ENCODE results near the gene PCBD1.

PCBD1 gene

DNA sequence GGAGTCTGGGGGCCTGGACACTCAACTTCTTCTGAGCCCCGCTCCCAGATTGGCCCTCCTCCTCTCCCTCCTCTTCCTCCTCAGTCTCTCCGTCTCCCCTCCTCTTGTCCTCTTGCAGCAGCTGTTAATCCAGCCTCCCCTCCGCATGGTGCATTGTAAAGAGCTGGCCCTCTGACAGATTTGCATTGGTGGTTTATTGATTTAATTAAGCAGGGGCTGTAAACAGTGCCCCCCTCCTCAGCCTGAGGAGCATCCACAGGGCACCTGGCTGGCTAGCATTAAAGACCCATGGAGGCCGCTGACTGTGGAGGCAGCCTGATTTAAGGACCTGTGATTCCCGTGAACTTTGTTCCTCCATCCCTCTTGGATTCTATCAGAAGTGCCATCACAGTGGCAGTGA lies 28.9 kb upstream of the PCBD1 start:
- no peak for DNase-seq

DNA sequence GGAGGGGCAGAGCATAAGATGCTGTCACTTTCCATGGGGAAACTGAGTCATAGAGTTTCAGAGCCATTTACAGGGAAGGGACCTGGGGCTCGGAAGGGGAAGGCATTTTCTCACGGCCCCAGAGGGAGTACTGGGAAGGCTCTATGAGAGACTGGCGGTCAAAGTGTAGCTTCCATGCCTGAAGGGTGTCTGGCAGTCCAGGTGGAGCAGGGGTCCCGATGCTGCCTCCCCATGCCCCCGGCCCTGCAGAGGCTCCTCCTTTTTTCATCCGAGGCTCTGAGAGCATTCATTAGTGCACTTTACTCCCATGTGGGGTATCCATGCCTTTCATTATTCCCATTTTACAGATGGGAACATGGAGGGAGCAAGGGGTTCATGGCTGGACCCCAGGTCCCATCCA lies 27.9 kb upstream of the PCBD1 start:
- no peak for DNase-seq

DNA sequence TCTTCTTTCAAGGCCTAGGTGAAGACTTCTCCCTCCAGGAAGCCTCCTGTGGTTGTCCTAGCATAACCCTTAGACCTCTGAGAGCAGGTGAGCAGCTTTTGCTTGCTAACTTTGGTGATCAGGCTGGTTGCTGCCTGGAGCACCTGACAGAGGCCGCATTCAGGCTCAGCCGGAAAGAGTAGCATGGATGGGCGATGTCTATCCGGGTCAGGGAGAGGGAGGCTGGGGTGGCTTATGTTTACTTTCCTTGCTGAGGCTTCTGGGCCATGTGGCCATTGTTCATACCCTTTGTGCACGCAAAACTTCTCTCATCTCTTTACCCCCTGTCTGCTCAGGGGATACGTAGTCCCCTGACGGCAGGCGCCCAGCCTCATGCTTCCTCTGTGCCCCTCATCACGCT lies 27.4 kb upstream of the PCBD1 start:
- no peak for DNase-seq

DNA sequence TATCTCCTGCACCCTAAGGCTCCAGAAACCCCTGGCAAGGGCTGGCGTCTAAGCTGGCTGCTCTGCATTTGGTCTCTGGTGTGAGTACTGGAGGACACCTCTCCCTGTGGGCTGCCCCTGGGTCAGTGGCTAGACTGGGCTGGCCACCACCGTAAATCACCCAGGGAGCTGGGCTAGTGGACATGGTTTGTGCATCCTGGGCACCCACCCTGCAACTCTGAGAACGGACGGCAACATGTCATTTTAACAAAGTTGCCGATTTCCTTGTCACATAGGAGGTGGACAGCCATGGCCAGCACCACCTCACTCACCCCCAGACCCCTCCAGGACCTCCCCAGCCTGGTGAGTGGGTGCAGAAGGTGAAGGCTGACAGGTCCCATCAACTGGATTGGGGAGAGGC lies 26.8 kb upstream of the PCBD1 start:
- DNase-seq = no peak

DNA sequence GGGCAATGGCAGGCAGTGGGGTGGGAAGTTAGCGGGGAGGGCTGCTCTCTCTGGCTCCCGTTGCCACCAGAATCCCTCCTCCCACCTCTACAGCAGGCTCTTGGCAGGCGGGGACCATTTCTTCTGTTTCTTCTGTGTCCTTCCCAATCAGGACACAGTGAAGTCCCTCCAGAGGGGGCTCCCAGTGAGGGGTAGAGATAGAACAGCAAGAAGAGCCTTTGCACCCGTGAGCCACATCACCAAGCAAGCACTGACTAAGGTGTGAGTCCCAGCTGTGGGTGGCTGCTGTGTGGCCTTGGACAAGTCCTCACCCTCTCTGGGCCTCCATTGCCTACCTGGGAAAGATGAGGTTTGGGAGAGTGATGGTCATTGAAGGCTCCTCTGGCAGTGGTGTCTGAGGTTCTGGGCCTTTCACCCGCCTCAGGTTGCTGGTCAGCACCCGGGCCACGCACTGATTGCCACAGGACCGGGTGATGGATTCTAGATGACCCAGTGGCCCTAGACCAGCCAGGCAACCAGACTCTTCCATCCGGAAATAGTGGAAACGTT lies 26.0 kb upstream of the PCBD1 start:
- DNase-seq = no peak

DNA sequence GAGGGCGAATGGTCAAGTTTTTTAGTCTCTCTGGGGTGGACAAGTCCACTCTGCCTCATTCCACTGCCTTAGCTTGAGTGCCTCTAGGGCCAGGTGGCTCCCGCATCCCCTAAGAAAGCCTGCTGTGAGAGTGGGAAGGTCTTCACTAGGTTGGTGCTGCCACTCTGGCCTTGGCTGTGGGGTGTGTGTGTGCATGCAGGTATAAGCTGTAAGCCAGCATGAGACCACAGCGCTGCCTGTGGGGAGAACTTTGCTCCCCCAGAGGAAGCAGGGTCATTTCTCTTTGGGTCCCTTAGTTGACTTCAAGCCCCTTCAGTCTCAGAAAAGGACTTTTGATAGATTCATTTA lies 25.5 kb upstream of the PCBD1 start:
- no peak for DNase-seq

DNA sequence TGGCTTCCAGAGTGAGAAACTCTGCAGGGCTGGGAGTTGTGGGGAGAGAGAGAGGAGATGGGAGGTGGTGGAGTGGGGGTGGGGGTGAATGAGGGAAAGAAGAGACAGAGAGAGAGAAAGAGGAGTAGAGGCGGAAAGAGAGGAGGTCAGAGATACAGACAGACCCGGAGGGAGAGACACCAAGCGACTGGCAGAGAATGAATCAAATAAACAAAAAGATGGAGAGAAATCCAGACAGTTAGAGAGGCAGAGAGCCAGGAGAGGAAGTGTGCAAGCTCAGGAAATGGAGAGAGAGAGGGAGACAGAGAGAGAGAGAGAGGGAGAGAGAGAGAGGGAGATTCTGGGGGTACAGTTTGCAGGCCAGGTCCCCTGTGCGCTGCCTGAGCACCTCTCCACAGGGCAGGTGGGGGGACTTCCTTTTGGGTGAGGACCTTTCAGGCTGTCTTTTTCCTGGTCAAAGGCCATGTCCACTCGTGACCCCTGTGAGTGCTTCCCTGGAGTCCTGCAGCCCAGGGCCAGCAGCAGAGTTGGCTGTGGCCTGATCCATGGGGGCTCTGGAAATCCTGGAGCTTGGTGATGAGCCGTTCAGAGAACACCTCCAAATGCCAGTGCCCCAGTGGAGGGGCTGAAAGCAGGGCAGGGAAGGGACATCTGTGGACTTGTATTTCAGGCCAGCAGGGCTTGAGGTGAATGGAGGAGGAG lies 25.0 kb upstream of the PCBD1 start:
- DNase-seq = no peak

DNA sequence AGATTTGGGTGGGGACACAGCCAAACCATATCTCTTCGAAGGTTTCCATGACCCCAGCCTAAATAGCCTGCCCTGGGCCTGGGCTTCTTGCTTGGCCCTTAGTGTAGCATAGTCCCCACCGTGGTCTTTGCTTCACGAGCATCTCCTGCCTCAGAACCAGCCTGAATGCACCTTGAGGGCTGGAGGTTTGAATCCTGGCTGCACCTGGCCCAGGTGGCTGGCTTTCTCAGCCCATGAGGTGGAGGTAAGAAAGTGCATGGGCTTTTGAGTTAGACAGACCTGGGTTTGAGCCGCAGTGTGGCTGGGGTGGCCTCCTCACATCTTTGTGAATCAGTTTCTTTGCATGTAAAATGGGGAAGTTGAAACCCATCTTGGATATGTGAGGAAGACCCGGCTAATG lies 24.2 kb upstream of the PCBD1 start:
- DNase-seq = no peak

DNA sequence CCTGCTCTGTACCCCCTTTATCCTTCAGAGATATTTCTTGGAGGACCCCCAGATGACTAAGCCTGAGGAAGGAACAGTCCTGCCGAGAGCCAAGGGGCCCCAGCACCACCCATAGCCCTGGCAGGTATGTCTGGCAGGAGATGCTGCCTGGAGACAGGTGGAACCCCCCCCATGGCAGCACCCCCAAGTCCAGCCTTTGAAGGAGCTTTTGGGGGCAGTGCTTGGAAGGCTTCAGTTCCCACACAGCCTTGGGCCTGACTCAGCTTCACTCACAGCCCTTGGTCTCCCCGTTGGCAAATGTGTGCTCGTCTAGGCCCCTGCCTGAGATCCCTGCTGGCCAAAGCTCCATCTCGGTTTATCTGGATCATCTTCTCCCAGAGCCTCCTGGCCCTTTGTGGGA lies 23.0 kb upstream of the PCBD1 start:
- DNase-seq = no peak

DNA sequence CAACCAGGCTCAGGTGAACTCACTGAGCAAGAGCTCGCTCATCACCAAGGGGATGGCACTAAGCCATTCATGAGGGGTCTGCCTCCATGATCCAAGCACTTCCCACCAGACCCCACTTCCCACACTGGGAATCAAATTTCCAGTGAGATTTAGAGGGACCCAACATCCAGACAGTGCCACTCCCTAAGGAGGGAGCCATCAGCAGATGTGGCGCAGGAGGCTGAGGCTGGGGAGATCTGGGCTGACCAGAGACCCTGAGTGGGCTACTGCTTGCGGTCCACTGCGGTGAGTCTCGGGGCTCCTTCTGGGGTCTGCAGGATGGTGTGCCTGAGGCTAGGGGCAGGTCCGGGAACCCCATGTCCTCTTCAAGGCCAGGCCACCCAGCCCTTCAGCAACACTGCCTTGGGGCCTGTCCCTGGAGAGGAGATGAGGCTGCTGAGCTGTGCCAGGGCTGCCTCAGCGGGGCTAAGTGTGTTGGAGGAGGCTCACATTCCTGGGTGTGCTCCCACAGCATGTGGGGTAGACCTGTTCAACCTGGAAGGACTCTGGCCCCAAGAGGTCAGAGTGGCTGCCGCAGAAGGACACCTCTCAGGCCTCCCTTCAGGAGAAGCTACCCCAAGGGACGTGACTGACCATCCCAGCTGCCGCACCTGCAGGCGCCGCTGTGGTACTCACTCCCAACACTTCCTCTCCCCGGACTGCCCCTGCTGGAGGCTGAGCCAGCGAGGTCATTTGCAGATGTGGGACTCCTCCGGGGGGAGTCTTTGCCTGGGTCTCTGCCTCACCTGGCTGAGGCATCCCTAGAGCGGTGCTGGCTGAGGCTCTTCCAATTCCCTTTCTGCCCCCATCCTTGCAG lies 22.3 kb upstream of the PCBD1 start:
- no peak for DNase-seq

DNA sequence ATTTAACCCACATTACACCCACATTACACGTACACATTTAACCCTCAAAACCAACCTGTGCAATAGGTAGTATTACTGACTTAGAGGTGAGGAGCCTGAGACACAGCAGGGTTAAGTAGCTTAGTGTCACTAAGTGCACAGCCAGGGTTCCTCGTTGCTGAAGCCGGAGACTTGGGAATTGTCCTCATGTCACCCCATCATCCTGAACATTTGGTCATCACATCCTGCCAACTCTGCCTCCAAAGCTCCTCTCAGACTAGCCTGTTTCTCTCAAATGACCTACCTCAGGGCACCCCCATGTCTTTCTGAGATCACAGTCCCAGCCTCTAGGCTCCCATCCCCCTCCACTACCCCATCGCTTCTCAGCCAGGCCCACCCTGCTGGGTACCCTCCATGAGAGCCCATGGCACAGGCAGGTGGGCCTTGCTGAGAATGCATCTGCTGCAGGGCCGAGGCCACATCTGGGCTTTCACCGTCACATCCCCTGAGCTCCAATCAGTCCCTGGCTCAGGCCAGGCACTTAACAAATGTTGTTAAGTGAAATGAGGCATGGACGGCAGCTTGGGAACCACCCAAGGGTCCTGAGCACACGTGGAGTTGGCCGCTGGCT lies 21.1 kb upstream of the PCBD1 start:
- DNase-seq = no peak

DNA sequence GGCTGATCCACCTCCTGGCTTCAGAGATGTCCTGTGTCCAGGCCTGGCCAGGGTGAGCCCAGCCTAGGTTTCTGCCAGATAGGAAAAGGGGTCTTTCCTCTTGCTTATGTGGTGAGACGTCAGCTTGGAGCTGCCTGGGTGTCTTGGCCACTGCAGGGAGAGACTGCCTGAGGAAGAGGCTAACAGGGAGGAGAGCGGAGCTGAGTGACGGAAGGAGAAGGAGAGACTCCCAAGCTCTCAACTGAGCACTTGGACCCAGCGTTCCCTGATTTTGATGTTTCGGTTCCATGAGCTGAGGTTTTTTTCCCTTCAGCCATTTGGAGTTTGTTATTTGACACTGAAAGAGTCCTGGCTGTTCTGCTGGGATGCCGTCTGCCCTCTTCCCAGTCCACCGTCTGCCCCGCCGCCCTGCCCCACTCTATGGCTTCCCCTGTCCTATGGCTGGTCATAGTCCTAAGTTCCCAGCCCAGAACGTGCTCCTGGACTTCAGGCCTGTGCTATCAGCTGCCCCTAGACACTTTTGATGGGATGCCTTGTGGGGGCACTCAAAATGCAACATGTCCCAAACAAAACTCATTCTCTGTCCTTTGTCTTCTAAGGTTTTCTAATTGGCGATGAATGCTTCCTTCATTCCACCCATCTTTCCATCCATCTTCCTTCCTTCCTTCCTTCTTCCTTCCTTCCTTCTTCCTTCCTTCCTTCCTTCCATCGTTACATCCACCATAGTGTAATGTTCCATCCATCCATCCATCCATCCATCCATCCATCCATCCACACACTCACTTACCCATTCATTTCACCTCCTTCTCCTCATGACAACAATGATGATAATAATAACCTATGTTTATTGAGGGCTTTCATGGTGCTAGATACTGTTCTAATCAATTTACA lies 20.3 kb upstream of the PCBD1 start:
- DNase-seq = no peak

DNA sequence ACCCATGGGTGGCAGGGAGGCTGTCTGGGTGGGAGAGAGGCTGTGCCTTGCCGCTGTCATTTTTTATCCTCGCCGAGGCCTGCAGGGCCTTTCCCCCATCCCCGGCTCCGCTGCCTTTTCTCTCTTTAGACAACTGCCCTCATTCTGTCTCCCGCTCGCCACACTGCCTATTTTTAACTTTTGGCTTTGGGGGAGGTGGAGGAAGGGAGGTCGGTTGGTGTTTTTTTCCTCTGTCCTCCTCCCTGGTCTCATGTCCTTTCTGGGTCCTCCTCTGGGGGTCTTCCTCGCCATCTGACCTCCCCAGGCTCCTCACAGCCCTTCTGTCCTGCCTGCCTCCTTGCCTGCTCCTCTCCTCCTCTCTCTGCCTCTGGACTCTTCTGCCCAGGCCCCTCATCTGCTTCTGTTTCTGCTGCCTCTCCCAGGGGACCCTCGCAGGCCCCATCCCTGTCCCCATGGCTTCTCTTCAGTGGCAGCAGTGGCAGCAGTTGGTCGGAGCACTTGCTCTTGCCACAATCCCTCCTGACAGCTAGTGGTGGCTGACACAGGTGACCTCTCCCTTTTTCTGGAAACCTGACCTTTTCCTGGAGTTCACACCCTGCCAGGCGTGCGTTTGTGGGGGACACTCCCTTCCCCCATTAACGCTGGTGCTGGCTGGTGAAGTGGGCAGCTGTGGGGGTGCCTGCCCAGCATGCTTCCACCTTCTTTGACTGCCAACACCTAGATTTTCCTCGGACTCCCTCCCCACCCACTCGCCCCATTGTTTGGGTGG lies 19.5 kb upstream of the PCBD1 start:
- no peak for DNase-seq

DNA sequence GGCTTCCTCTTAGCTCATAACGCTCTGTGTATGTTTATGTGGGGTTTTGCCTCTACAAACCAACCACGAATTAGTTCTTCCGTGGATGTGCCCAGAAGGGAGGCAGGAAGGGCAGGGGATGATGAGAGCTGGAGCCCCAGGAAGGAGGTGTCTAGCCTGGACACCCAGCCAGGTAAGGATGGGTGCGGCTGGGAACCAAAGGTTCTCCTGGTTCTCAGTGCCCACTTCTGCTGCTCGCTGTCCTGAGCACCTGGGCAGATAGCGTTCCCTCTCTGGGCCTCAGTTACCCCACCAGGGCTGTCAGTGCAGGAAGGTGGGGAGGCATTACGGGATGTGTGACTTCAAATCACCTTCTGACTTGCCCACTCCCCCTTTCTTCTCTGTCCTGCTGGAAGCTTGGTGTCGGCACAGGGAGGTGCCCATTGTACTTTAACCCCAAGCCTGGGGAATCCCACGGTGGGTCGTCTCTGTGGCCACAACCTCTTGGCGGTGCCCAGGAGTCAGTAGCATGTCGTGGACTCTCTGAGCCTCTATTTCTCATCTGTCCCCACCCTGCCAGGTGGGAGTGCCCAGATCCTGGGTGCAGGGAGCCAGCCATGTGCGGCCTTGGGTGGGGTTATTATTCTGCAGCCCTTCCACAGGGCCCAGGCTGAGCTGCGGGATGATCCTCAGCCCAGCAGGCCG lies 18.7 kb upstream of the PCBD1 start:
- no peak for DNase-seq

DNA sequence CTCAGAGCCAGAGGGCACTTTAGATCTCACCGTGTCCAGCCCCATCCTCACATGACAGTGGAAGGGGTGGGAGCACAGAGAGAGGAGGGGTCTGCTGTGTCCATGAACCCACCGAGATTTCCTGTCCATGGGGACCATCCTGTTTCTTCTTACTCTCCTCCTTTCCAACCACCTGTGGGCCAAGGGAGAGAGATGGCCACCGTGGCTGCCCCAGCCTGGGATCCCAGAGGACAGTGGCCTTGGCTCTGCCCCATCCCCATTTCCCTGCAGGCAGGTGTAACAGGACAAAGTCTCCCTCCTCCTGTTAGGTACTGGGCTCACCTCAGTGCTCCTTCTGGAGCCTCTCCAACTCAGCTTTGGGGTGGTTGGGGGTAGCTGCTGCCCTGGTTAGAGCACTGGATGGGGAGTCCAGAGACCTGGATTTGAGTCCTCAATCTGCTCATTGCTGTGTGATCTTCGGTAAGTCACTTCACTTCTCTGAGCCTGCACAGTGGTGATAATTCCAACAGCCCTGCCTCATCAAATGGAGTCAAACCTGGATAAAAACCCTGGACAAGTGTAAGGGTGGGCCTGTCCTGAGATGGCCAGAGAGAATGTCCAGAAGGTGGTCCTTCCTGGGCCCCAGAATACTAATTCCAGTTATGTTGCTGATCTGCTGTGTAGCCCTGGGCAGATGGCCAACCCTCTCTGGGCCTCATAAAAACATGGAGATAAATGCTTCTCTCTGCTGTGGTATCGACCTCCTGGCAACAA lies 17.8 kb upstream of the PCBD1 start:
- DNase-seq = no peak

DNA sequence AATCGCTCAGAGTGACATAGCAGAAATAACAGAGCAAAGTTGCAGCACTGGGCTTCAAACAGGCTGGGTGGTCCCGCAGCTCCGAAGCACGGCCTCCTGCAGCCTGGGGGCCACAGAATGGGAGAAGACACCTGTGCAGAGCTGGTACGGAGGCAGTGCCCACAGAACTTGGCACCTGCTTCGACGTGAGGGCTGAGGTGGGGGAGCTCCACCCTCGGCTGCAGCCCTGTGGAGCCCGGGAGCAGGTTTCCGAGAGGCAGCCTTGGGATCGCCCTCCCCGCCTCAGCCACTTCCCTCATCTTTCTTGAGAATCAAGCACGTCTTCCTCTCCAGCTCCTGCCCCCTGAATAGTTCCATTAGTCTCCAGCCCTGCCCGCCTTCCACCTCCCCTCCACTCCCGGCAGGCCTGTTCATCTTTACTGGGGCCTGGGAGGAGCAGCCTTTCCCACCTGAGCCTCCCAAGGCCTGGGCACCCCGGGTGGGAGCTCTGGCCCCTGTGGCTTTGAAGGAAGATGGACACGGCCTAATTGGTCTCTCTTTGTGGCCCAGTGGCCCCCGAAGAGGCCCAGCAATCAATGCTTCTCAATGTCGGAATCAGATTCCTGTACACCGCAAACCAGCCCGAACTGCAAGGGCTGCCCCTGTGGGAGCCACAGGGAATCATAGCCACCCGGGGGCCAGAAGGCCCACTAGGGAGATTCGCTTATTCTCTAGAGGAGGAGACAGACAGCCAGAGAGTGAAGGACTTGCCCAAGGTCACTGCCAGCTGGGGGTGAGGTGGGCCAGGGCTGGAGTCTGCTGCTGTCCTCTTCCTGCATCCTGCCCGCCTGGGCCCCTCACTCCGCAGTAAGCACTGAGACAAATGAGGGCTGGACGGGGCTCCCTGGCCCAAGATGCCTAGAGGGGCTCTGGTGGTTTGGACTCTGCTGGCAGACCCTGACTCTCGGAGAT lies 17.0 kb upstream of the PCBD1 start:
- DNase-seq = no peak

DNA sequence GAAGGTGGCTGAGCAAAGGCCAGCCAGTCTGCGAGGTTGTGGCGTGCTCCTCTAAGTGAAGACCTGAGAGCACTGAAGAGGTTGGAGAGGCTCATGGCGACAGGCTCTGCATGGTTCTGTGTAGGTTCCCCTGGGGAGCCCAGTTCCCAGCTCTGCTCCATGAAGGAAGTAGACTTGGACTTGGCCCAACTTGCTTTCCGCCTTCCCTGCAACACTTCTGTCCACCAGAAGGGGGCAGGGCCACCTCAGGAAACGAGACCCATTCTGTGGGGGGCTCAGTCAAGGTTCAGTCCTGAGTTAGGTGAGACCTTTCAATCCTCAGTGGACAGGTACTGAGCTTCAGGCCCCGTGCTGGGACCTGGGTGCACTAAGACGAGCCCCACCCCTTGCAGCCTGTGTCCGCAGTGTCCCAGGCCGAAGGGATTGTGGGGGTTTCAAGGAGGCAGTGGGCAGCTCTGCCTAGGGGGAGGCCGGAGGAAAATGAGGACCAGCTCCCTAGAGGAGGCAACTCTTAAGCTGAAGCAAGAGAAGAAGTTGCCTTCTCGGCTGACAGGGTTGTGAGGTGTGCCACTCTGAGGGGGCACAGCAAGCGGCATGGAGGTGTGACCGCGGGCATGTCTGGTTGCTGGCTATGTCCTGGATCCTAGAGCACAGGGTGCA lies 15.0 kb upstream of the PCBD1 start:
- DNase-seq = no peak

DNA sequence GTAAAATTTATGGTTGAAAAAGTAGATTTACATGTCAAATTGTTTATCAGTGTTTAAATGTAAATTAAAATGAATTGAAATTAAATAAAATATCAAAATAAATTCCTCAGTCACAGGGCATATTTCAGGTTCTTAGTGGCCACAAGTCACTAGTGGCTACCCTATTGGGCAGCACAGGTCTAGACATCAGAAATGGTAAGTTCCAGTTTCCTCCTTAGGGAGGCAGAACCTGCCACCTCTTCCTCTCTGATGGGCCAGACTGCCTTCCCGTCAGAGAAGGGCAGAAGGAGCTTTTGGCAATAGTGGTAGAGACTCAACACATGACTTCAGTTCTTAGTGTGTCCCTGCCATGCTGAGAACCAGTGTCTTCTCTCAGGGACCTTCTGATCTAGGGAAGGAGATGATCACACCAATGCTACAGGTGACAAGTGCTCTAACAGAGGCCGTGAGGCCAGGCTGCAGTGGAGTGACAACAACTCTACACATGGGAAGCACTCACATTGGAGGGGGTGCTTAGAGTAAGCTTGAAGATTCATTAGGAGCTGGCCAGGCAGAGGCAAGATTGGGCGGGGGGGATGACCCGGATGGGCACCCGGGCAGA lies 14.4 kb upstream of the PCBD1 start:
- DNase-seq = no peak

Measured in NK-92 treated with Interleukin-12 subunit alpha and Interleukin-12 subunit beta, amount 100 ng/mL, for 24 hours (cell line).